NB4 (cell line): ENCODE measurements around the gene KRTAP23-1.
A peak's percentile ranks its signal among the peaks of the same experiment; 100 is the strongest.

Experiments
- CTCF ChIP-seq: IDR thresholded peaks from one replicate; pipeline ENCODE4 v1.5.1; 2012; ENCODE audit warnings: low read depth, low read length
- MYC ChIP-seq: IDR thresholded peaks from 2 replicates; pipeline ENCODE4 v1.6.1; 2011; ENCODE audit warnings: low read depth, low read length

- peak; percentile 83 for TF ChIP-seq CTCF
- TF ChIP-seq MYC = no peak
Measured at GRCh38 chr21:30340714-30341573, 7.5 kb downstream of the KRTAP23-1 start.
